ENCODE data around the gene SND1.

The SND1 gene

DNA sequence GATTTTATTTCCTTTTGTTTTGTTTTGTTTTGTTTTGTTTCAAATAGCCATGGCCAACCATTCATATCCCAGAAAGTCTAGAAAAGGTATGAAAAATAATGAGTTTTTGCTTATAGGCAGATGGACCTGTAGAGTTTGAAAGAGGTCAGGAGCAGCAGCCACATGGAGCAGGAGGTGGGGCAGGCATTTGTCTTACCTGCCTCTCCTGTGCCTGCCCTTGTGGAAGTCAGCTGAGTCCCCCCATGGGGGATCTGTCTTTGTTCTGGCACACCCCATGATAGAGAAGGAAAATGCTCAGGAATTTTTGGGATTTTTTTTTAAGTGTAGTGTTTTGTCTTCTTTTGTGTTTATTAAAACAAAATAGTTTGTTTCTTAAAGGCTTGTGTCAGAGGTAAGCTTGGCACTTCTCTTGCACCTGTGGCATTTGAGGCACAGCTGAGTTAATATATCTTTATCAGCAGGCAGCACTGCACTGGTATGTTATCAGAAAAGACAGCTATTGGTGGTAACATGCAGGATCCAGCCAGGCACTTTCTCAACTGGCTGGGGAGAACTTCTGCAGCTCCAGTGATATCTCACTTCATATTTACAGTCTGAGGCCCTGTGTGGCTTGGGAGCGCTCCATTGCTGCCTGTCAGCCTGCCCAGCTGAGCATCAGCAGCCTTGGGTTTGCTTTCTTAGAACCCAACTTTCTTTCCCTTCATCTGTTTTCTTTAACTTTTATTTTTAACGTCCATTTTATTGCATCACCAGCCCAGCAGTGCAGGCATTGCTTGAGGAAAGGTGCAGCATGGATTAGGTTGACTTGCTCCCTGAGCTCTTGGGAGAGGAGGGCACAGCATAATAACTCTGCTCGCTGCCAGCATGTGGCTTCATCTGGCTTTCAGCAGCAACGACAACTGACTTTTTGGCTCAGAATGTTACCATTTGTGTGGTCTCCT is 334.9 kb downstream of the SND1 start:
- no peak for DNase-seq
- in situ Hi-C loops (cut with HindIII; ENCODE audit: low pct_ligation_motif_present, low sequenced_read_pairs): no loop called here
- Histone ChIP-seq H3K4me3 (ENCODE audit: low read depth, low read length) (no peak overlapping the region), H3K36me3 (replicated peaks) (peaks cover 3% of the 10 kb centered on the region), H3K27me3 (replicated peaks) (no peaks in the 10 kb centered on the region), H3K27ac (no peak overlapping the region)
- TF ChIP-seq, protein P1, sequence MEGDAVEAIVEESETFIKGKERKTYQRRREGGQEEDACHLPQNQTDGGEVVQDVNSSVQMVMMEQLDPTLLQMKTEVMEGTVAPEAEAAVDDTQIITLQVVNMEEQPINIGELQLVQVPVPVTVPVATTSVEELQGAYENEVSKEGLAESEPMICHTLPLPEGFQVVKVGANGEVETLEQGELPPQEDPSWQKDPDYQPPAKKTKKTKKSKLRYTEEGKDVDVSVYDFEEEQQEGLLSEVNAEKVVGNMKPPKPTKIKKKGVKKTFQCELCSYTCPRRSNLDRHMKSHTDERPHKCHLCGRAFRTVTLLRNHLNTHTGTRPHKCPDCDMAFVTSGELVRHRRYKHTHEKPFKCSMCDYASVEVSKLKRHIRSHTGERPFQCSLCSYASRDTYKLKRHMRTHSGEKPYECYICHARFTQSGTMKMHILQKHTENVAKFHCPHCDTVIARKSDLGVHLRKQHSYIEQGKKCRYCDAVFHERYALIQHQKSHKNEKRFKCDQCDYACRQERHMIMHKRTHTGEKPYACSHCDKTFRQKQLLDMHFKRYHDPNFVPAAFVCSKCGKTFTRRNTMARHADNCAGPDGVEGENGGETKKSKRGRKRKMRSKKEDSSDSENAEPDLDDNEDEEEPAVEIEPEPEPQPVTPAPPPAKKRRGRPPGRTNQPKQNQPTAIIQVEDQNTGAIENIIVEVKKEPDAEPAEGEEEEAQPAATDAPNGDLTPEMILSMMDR (IDR thresholded peaks at IDR 0.05; ENCODE audit: low read depth, low read length, missing control alignments): no peak

DNA sequence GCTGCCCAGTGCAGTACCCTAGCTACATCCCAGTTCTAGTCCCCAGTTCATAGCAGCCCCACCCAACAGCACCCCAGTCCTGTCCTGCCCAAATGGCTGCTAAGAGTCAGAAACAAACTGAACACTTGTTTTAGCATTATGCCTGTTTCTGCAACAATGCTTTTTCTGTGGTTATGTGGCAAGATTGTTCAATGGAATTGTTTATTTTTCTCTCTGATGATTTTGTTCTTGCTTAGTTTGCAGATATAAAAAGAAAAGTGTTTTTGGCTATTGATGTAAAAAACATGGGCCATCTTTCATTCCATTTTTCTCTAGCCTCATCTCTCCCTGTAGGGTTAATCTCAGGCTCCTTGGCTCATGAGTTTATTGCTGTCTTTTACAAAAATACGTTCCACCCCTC is 336.8 kb downstream of the SND1 start:
- DNase-seq: no peak
- TF ChIP-seq, protein P1 (IDR thresholded peaks at IDR 0.05; ENCODE audit: low read depth, low read length, missing control alignments): no peak
- no peak overlapping the region for H3K4me3 ChIP-seq (ENCODE audit: low read depth, low read length)
- no peaks in the 10 kb centered on the region for H3K27me3 ChIP-seq (replicated peaks)
- H3K27ac ChIP-seq: no peak overlapping the region
- H3K36me3 ChIP-seq (replicated peaks): peaks cover 7% of the 10 kb centered on the region
- in situ Hi-C loops (cut with HindIII; ENCODE audit: low pct_ligation_motif_present, low sequenced_read_pairs): no loop called here

DNA sequence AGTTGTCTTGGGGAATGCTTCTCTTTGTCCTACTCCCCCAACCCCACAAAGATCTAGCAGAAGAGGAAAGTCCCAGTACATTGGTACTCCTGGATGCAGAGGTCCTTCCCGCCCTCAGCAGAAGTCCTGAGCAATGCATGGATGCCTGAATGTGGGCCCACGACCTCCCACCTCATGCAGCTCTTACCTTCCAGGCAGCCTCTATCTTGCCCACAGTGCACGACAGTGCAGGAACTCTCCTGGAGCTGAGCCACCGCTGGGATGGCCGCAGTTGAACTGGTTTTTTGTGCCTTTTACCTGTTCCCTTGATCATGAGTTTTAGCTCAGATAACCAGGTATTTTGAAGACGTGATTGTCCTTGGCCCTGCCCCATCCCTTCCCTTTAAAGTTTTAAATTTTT is 341.3 kb downstream of the SND1 start:
- H3K27me3 ChIP-seq (replicated peaks): no peaks in the 10 kb centered on the region
- no peak overlapping the region for H3K4me3 ChIP-seq (ENCODE audit: low read depth, low read length)
- TF ChIP-seq, protein P1 (IDR thresholded peaks at IDR 0.05; ENCODE audit: low read depth, low read length, missing control alignments): no peak
- H3K27ac ChIP-seq: no peak overlapping the region
- in situ Hi-C loops (cut with HindIII; ENCODE audit: low pct_ligation_motif_present, low sequenced_read_pairs): no loop called here
- DNase-seq: no peak
- peaks cover 7% of the 10 kb centered on the region for H3K36me3 ChIP-seq (replicated peaks)

DNA sequence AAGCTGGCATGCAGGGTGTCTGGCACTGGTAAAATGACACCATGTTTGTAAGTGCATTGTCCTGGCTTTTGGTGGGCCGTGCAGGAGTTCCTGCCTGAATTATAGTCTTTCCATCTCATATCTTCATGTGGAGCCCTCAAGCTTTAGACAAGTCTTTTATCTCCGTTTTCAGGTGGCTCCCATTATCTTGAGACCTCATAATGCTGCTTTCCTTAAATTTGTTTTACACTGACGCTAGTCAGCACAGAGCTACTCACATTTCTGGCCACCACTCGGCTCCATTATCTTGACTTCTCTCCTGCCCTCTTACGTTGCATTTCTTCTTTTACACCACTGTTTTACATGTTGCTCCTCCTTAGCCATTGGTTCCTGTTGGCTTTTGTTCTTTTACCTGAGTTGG is 342.0 kb downstream of the SND1 start:
- Histone ChIP-seq H3K36me3 (replicated peaks) (peaks cover 11% of the 10 kb centered on the region), H3K4me3 (ENCODE audit: low read depth, low read length) (no peak overlapping the region), H3K27ac (no peak overlapping the region), H3K27me3 (replicated peaks) (no peaks in the 10 kb centered on the region)
- TF ChIP-seq, protein P1 (IDR thresholded peaks at IDR 0.05; ENCODE audit: low read depth, low read length, missing control alignments): no peak
- no peak for DNase-seq
- in situ Hi-C loops (cut with HindIII; ENCODE audit: low pct_ligation_motif_present, low sequenced_read_pairs): no loop called here

DNA sequence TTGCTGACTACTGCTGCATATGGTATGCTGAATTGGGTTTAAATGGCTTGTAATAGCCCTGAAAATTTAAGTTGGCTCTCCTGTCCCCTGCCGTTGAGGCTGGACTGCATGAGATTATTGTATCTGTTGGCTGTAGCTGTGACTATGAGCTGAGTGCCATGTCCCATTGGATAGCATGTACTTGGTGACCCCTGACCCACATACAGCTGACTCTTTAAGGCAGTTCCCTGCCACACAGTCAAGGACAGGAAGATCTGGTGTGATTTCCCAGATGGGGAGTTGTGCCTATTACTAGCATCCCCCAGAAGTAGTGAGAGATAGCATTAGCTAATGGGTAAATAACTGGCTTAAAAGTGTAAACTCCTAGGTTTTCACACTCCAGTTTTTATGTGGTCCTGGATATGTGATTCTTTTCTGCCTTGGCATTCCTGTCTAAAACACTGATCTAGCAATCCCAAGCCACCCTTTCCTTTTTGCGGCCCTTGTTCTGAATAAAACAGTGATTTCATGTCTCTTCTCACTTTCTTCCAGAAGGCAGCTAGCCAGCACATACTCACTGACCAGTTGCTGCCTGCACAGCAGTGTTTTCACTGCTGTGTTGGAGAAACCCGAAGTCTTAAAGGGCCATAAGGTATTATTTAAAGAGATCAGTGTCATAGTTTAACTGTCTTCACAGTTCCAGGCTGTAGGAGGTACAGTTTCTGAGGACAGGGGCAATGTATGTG is 343.3 kb downstream of the SND1 start:
- TF ChIP-seq, protein P1 (IDR thresholded peaks at IDR 0.05; ENCODE audit: low read depth, low read length, missing control alignments): no peak
- H3K36me3 ChIP-seq (replicated peaks): peaks cover 11% of the 10 kb centered on the region
- no peak for DNase-seq
- no peak overlapping the region for H3K27ac ChIP-seq
- in situ Hi-C loops (cut with HindIII; ENCODE audit: low pct_ligation_motif_present, low sequenced_read_pairs): no loop called here
- H3K4me3 ChIP-seq (ENCODE audit: low read depth, low read length): no peak overlapping the region
- H3K27me3 ChIP-seq (replicated peaks): no peaks in the 10 kb centered on the region
